CD4-positive, alpha-beta T cell treated with Interleukin-6 for 4 hours (primary cell): ENCODE results near the gene DLL4.

ENCODE experiments used
- DNase-seq: peaks from one replicate; pipeline ENCODE4 v3.0.0-alpha.2; 2020; ENCODE audit warnings: mixed read lengths

Gene DLL4

DNA sequence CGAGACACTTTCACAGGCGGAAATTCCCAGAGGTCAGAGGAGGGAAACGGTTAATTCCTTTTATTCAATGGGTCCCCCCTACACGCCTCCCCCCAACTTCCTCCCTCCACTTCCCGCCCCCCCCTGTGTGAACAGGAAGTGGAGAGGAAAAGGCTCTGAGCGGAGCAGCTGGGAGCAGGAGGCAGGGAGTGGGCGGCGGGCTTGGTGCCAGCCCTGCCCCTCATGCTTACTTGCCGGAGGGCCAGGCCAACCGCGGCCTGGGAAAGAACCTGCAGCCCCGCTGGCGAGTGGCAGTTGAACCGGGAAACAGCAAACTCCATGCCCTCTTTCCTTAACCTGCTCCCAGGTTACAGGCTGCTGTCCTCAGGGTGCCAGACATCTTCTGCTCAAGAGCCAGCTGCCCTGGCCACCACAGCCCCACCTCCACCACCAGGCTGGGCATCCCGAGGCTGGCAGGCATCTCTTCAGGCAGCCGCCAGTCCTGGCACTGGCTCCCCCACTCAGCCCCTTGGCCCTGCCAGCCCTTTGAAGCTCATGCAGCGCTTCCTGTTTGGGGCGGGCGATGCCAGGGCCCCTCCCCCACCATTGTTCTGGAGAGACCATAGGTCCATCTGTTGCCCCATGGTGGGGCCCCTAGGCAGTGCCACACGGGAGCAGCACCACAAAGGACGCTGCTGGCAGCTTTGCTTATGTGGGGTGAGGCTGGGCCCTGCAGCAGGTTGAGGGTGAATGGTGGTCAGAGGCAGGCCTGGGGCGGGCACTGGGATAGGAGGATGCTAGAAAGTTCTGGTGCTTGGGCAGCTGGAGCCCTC, 21.9 kb upstream of the DLL4 start:
- peak; percentile 74 for DNase-seq

DNA sequence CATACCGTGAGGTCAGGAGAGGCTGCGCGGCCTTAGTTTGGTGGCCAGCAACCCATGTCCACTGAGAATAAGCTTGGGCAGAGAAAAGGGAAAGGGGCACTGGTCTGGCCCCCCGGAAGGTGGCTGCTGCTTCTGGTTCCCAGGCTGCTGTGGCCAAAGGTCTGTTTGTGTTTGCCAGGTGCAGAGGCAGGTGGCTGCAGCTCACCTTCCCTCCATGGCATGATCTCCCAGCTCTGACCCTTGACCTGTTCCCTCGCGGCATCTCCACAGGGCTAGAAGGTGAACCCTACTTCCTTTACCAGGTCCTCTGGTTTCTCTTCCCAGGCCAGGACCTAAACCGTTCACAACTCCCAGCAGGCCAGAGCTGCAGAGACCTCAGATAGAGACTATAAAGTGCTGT, 21.0 kb upstream of the DLL4 start:
- DNase-seq, result no peak

DNA sequence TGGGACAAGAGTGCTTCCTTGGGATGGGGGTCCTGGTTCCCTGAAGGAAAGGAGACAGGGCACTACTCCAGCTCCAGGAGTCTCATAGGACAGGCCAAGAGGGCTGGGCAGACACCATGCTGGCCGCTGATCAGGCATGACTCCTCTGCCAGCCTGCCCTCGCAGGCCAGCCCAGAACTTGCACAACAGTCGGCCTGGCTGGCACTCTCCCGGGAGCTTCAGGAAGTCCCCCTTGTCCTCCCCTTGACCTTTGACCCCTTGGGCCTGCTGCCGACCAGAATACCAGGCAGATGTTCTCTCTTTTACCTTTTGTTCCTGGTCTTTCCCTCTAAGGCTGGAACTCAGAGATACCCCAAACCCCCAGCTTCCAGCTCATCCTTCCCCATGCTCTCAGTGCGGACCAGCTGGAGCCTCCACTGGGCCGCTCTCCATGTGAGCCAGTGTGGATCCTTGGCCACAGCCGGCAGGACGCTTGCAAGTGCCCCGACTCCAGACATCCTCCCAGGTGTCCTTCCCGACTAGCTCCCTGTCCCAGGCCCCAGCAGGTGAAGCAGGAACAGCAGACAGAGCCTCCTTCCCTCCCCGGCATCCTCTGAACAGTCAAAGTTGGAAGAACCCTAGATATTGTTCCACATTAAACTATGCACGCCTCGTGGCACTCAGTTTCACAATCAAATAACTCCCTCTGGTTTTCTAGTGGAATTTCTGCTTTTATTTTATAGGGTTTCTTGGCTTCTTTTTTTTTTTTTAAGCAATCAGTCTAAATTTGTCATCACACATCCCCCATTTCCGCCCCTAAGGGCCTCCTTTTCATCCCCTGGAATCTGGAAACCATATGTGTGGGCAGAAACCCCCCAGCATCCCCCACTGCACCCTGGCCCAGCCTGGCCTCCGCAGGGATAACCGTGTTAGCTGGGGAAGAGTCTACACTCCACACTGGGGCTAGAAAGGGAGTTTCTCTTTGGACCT, 19.2 kb upstream of the DLL4 start:
- no peak for DNase-seq

DNA sequence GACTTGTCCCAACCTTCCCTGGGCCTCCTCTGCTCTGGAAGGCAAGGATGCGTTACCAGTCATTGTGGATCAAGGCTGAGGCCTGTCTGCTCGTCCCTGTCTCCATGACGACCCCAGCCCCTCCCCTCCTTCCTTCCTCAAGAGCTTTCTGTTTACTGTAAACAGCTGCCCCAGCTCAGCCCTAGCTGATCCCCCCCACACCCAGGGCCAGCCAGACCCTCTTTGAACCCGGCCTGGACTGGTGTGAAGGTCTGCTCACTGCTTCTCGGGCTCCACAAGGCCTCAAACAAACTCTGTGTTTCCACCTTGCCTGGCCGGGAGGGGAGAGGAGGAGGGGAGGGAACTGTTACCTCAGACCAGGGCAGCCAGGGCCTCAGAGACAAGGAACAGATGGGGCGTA, 18.0 kb upstream of the DLL4 start:
- DNase-seq, result no peak

DNA sequence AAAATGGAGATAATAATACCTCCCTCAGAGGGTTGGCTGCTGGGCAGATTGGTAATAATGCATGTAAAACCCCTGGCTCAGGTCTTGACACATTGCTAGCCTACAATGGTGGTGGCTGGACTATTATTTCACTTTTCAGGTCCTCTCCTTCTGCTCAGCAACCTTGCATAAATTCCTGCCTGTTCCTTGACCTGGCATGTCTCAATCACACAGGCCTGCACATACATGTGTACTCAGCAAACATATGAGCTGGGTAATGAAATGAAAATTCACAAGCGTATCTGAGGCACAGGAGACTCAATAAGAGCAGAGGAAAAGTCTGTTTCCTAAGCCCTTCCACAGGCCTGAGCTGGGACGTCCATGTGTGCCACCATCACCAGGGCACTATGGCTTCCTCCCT, 17.4 kb upstream of the DLL4 start:
- no peak for DNase-seq

DNA sequence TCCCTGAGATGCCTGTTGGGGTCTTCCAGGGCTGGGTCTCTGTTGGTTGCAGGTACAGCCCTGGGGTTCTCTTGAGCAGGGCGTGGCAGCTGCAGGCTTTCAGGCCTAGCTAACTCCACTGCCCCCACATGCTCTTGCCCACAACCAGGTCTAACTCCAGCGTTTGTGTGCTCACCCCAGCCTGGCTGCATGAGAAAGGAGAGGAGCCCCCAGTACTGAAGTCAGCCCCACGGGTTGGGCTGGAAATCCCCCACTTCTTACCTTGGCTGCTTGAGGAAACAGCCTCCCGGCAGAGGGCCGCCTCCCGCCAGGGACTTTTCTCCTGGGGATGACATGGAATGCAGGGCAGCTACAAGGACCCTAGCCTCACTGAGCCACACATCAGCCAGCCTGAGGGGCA, 16.7 kb upstream of the DLL4 start:
- no peak for DNase-seq

DNA sequence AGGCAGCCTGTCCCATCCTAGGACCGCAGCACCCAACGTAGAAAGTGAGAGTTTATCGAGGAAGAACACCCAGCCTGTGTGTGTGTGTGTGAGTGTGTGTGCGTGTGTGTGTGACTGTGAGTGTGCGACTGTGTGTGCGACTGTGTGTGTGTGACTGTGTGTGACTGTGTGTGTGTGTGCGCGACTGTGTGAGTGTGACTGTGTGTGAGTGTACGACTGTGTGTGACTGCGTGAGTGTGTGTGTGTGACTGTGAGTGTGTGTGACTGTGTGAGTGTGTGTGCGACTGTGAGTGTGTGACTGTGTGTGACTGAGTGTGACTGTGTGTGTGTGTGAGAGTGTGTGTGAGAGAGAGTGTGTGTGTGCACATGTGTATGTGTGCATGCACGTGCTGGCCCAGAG, 15.1 kb upstream of the DLL4 start:
- DNase-seq, result no peak

DNA sequence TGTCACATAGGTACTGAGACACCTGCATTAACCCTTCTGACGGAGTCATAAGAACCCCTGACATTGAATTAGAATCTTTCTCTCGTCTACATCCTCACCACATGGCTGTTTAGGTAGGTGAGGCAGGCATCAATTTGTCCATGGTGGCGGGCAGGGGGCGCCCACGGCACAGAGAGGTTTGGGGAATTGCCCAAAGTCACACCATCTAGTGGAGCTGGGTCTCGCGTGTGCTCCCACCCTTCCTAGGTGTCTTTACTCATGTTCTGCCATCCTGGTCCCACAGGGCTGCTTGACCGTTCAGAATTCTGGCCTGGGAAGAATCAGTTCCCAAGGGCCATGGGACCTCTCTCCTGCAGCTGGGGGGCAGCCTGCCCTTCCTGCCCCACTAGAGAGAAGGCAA, 14.7 kb upstream of the DLL4 start:
- no peak for DNase-seq

DNA sequence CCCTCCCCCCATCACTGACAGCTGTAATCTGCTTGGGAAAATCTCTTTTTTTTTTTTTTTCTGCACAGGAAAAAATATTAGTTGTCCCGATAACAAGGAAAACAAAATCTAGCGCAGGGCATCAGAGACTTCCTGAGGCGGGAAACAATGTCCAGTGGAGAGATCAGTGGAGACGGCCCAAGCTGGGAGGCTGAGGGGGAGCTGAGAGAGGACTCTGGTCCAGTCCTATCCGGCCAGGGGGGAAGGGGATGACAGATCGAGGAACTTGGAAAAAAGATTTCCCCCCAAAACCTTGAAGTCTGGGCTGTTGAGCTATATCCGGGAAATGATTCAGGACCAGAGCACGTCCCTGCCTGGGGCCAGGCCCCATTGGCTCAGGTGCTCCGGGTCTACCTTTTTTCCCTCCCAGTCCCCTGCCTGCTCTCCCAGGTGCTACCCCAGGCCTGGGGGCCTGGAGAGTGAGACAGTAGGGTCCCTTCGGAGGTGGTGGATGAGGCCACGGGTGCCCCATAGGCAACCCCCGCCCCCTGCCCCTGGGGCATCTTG, 14.0 kb upstream of the DLL4 start:
- DNase-seq, result no peak

DNA sequence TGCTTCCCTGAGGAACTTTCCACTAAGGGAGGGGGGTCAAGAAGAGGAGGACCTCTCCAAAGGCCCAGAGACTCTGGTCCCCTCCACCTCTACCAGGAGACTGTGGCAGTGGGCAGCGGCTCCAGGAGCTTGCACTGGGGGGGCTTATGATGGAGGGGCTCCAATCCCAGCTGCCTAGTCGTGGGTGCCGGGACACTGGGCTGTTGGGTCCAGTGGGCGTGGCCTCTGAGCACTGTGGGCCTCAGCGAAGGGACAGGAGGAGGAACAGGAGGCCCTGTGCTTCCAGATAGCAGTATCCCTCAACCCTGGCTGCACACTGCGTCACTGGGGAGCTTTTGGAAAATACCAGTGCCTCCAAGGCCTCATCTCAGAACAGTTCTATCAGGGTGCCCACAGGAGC, 13.5 kb upstream of the DLL4 start:
- no peak for DNase-seq

DNA sequence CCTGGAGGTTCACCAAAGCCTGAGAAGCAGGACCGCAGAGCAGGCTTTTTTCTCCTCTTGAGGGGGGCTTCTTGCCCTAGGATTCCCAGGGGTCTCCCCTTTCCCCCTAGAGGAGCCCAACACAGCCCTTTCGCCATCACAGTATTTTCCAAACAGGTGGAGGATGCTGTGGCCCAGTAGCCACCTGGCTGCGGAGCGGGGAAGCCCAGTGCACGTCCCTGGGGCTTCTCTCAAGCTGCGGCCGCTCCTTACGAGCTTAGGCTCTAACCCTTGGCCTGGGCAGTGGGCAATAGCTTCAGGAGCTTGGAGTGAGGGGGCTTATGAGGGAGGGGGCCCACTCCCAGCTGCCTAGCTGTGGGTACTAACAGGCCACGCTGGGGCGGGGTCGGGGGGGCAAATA, 11.6 kb upstream of the DLL4 start:
- no peak for DNase-seq

DNA sequence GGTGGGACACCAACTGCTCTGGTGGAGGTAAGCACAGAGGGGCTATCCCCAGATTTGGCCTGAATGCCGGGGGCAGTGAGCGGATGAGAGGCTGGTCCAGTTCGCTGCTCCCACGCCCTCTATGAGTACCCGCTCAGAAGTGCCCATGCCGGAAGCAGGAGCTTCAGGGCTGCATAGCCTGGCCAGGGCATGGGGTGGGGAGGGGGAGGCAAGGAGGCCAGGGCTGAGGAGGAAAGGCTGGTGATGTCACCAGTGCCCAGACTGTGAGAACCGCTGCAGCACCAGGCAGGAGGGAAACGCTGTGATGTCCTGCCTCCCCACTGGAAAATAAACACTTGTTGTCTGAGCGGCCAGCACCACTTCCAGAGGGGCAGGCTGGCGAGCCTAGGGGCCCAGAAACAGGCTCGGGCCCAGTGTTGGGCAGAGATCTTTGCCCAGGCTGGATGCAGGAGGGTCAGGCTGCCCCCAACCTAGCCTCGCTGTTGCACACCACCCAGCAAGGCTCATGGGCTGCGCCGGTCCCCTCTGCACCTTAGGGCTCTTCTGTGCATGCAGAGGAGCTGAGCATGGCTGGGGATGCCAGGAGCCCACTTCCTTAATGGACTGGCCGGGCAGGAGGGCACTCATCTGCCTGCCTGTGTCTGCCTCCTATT, 10.9 kb upstream of the DLL4 start:
- DNase-seq, result no peak

DNA sequence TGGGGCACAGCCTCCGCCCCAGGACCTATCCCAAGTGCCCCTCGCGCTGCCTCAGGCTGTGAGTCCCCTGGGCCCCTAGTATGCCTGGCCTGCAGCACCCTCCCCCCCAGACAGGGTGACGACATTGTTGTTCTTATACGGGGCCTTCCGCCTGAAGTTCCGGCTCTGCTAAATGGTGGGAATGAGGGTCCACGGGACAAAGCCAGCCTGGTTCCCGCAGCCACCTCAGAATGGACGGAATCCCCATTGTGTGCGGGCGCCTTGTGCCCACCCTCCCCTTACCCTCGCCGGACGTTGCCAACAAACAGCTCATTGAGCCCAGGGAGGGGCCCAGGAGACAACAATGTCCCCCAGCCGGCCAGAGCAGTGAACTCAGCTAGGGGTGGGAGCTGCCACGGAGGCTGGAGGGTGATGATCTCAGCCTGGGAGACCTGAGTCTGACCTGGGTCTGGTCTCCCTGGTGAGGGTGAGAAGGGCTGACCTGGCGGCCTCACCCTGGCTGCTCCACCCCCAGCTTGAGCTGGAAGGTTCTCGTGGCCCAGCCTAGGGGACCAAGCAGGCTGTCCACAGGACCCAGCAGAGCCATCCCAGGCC, 10.2 kb upstream of the DLL4 start:
- DNase-seq, result no peak

DNA sequence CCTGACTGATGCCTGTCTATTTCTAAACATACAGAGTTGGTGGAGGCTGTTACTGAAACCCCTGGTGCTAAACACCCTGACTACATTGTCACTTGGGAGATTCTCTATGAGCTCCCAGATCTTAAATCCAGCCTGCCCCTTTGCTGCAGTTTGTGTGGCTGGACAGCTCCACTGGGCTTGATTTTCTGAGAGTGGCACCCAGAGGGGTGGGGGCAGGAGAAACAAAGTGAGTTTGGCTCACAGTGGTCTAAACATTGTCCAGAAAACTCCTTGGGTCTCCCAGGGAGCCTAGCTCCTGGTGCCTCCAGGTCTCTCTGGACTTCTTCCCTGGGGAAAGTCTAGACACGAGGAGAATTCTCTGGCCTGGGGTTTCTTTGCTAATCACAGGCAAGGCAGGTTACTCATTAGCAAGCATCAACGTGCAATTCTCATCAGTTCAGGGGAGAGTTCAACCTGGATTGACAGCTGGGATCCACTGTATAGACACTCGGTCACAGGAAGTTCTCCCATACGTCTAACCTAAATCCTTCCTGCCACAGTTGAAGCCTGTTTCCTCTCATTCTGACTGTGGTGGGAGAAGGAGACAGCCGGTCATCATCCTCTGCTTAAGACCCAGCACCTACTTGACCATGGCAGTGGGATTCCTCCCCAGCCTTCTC, 7.1 kb upstream of the DLL4 start:
- DNase-seq, result no peak

DNA sequence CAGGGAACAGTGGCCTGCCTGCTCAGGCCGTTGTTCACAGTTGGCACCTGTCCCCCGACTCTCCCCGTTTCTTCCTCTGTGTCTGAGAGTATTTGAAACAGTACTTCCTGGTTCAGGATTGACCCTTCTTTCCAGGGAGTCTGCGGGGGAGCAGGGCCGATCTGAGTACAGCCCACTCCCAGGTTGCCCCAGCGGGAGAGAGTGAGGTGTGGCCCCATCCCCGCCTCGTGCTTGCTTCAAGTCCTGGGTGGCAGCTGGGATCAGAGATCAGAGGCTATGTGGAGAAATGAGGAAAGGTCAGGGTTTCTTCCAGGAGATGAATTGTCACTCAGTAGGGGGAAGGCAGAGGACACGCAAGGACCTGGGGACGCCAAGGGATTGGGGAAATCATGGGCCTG, 6.5 kb upstream of the DLL4 start:
- no peak for DNase-seq

DNA sequence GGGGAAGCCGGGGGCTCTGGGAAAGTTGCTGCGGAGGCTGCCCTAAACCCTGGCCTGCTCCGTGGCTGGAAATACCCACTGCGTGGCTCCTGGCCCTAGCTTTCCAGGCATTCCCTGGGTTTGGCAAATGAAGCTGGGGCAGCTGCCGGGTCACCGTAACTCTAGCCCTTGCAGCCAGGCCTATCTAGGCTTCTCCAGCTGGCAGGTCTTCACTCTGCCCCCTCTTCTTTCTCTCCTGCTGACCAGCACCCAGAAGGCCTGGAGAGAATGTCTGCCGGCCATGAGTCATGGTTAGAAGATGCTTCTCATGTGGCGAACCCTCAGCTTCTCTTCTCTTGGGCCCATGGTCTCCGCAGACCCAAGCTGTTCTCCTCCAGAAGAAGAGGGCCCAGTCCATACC, 5.6 kb upstream of the DLL4 start:
- no peak for DNase-seq

DNA sequence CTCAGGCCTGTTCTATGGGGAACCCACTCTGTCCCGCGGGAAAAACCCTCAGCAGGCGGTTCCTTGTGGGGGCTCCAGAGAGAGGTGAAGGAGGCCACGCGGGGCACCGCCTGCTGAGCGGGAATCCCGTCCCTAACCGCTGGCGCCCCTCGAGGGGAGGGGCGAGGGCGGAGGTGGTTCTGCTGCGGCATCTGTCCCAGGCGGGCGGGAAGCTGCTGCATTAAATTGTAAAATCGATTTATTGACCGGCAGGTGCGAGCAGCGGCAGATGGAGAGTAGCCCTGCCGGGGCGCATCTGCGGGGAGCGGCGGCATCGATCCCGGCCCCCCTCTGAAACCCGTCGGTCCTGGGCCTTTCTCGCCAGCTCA, 3.7 kb upstream of the DLL4 start:
- no peak for DNase-seq

DNA sequence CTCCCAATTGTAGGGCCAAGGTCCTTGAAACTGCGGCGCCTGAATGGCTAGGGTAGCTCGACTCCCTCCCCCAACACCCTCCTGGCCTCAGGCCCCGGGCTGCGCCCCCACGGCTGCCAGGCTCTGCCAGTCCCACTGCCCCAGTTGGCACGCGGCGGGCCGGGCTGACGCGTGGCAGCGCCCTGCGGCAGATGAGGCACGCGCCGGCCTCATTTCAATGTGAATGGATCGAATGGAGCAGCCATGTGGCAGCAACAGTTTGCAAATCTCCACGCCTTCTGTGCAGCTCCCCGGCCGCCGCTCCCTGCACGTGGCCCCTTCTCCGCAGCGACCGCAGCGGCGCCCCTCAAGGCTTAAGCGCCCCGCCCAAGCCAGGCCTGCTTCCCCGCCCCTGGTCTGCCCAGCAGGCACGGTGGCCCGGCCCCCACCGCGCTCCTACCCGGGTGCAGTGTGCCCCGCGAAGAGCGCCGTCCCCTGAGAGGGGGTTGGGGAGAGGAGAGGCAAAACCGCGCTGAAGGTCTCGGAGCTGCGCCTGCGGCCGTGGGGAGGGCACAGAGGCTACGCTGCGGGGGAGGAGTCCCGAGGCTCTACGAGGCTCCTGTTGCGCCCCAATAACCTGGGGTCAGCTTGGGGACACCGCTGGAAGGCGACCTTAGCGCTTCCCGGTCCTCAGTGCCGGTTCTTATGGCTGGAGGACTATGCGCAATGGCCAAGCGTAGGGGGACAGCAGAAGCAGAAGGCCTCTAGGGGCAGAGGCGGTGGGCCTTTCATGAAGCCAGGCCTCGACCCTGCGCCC, 3.1 kb upstream of the DLL4 start:
- DNase-seq, result peak; percentile 17

DNA sequence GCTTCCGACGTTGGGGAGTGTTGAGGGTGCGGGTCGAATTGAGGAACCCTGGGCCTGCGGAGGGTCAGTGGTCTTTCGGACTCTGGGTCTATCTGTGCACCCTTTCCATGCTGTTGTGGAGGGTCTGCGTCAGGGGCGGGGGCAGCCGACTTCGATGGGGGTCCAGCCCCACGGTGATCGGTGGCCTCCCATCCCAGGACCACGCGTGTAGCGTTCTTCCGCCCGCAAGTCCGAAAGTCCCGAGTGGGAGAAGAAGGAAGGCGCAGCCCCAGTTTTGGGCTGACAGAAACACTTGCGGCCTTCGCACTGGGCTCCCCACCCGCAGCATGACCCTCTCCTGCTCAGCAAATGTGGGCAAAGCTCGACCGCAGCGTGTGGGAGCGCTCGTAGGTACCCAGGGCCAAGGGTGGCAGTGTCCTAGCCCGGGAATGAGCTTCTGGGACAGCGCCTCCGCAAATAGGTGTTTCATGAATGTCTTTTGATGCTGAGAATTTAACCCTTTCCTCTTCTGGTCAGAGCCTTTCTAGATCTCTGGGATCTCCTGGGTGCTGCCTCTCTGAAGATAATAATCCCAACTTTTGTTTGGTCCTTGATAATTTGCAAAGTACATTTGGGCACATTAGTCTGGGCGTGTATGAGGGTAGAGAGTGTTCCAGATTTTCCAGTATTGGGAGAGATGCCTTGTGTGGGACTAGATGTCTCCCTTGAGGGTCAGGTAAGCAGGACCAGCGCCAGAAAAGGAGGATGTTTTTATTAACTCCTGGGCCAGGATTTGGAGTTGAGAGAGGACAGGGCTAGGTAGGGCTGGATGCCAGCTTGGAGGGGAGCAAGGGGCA, 2.3 kb upstream of the DLL4 start:
- no peak for DNase-seq

DNA sequence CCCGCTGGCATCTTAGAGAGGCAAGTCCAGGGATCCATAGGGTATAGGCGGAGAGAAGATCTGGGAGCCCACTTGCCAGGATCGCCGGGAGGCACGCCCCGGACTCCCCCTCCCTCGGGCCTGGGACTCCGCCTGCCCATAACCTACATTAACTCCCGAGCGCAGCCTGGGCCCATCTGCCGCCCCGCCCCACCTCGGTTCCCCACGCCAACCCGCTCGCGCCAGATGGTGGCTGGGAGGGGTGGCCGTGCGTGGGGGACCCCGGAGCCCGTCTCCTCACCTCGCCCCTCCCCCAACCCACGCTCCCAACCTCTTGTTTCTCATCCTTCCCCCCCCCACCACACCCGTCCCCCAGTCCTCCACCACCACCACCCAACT, 1.7 kb upstream of the DLL4 start:
- no peak for DNase-seq
